Suprapubic skin (tissue), 4 donors: Measurements from ENCODE around the gene SLC44A1.

ENCODE experiments used
- EP300 ChIP-seq: sonication (generic); formaldehyde crosslinking; IDR thresholded peaks from one replicate; pipeline ENCODE4 v1.6.1; 2017; ENCODE audit warnings: antibody characterized with exemption
- POLR2A ChIP-seq, 2 donors: fragments of 450-650 bp; IDR thresholded peaks; one replicate each; pipeline ENCODE4 v1.6.1; 2017; ENCODE audit warnings: antibody characterized with exemption in 2 of 2, mild to moderate bottlenecking in 2 of 2, moderate library complexity in 2 of 2
- POLR2AphosphoS5 ChIP-seq, 3 donors: sonication (generic); formaldehyde crosslinking; IDR thresholded peaks; one replicate each; pipeline ENCODE4 v1.6.1; 2017; ENCODE audit warnings: antibody characterized with exemption in 3 of 3
- TF ChIP-seq, protein P1 (sequence below), 2 donors: fragments of 200-600 bp in 1 of 2; fragments of 450-650 bp in 1 of 2; sonication (generic) in 1 of 2; IDR thresholded peaks; one replicate each; pipeline ENCODE4 v1.5.1; 2016 to 2019; ENCODE audit warnings: antibody characterized with exemption in 2 of 2, mild to moderate bottlenecking in 1 of 2, moderate library complexity in 1 of 2

DNA sequence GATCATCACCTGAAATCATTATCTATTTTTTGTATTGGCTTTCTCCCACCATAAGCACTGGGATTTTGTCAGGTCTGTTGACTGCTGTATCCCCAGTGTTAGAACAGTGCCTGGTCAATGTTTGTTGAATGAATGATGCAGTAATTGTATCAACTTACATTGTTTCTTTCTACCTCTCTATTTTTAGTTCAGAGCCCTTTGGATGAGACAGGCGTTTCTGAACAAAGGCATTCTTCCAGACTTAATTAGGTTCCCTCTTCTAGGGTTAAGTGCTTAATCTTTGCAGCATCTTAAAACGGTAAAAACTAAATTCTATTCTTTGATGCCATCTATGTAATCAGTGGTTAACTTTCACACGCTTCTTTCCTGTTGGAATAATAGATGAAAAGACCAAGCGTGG lies 26.3 kb downstream of the SLC44A1 start:
- TF ChIP-seq, protein P1, sequence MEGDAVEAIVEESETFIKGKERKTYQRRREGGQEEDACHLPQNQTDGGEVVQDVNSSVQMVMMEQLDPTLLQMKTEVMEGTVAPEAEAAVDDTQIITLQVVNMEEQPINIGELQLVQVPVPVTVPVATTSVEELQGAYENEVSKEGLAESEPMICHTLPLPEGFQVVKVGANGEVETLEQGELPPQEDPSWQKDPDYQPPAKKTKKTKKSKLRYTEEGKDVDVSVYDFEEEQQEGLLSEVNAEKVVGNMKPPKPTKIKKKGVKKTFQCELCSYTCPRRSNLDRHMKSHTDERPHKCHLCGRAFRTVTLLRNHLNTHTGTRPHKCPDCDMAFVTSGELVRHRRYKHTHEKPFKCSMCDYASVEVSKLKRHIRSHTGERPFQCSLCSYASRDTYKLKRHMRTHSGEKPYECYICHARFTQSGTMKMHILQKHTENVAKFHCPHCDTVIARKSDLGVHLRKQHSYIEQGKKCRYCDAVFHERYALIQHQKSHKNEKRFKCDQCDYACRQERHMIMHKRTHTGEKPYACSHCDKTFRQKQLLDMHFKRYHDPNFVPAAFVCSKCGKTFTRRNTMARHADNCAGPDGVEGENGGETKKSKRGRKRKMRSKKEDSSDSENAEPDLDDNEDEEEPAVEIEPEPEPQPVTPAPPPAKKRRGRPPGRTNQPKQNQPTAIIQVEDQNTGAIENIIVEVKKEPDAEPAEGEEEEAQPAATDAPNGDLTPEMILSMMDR (IDR thresholded peaks at IDR 0.05): no peak
- TF ChIP-seq POLR2A (IDR thresholded peaks at IDR 0.05): no peak
- no peak for TF ChIP-seq EP300
- no peak for TF ChIP-seq POLR2AphosphoS5 (IDR thresholded peaks at IDR 0.05)
